Type B pancreatic cell (in vitro differentiated cells): Measurements from ENCODE around the gene LHX3. TPM values are rescaled to one million over a fixed set of nuclear protein-coding genes. Genes with fewer than 3 reads are reported as not detected.

Source experiments
- DNase-seq: peaks from one replicate; pipeline ENCODE4 v3.0.0; 2021; ENCODE audit warnings: mixed read lengths; ENCODE audit not compliant: unreplicated experiment; ENCODE audit errors: extremely low spot score
- H3K27ac Mint-ChIP-seq: 2 replicates; pipeline ENCODE4 v1.8.0; 2021; ENCODE audit warnings: mild to moderate bottlenecking, mixed read lengths
- H3K27me3 Mint-ChIP-seq: 2 replicates; pipeline ENCODE4 v1.8.0; 2021; ENCODE audit warnings: mixed read lengths
- H3K36me3 Mint-ChIP-seq: 2 replicates; pipeline ENCODE4 v1.8.0; 2021; ENCODE audit warnings: mixed read lengths
- H3K4me1 Mint-ChIP-seq: one replicate; pipeline ENCODE4 v1.8.0; 2021; ENCODE audit warnings: mixed read lengths; ENCODE audit not compliant: unreplicated experiment
- H3K4me3 Mint-ChIP-seq: 2 replicates; pipeline ENCODE4 v1.8.0; 2021; ENCODE audit warnings: mild to moderate bottlenecking, mixed read lengths
- H3K9me3 Mint-ChIP-seq: 2 replicates; pipeline ENCODE4 v1.8.0; 2021; ENCODE audit warnings: mixed read lengths
- total RNA-seq: library from RNA; stranded (reverse); gene quantifications from 2 replicates; pipeline ENCODE4 v1.2.1, GENCODE V29; 2021; ENCODE audit warnings: low replicate concordance
- TF ChIP-seq, protein P1 (sequence below): fragments of 200-600 bp; sonication (generic); conservative IDR thresholded peaks from 2 replicates; pipeline ENCODE4 v1.5.0; 2021; ENCODE audit warnings: antibody characterized with exemption, mild to moderate bottlenecking

LHX3 gene
- total RNA-seq, 1 donor from 2014 or later = 0.10 TPM

DNA sequence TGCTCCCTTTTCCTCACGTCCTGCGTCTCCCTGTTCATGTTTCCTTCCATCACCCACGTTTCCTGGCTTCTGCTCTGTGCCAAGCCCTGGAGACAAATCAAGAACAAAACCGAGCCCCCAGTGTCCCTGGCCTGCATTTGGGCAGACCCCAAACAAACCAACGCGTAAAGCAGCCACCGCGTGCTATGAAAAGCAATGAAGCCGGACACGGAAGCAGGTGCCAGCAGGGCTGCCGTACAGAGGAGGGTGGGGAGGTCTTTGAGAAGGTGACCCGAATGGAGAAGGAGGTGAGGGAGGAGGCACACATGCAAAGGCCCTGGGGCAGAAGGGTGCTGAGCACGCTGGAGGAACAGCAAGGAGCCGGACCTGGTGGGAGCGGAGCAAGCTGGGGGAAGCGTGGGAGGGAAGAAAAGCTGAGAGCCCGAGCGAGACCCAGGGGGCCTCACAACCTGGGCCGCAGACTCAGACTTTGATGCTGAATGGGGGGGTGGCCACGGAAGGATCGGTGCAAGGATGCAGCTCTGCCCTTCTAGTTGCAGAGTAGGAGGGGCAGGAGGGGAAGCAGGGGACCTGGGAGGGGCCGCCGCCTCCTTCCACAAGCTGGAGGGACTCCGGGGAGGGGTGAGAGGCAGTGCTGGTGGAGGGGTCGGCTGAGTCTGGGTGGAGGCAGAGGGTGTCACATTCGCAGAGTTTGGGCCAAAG, 42.1 kb upstream of the LHX3 start:
- Mint-ChIP-seq H3K9me3 (no peaks in the 10 kb centered on the region), H3K4me1 (peaks cover 22% of the 10 kb centered on the region), H3K27ac (peak overlapping the region; percentile 50), H3K4me3 (no peak overlapping the region), H3K27me3 (peaks cover 4% of the 10 kb centered on the region), H3K36me3 (no peaks in the 10 kb centered on the region)
- DNase-seq = no peak
- TF ChIP-seq, protein P1, sequence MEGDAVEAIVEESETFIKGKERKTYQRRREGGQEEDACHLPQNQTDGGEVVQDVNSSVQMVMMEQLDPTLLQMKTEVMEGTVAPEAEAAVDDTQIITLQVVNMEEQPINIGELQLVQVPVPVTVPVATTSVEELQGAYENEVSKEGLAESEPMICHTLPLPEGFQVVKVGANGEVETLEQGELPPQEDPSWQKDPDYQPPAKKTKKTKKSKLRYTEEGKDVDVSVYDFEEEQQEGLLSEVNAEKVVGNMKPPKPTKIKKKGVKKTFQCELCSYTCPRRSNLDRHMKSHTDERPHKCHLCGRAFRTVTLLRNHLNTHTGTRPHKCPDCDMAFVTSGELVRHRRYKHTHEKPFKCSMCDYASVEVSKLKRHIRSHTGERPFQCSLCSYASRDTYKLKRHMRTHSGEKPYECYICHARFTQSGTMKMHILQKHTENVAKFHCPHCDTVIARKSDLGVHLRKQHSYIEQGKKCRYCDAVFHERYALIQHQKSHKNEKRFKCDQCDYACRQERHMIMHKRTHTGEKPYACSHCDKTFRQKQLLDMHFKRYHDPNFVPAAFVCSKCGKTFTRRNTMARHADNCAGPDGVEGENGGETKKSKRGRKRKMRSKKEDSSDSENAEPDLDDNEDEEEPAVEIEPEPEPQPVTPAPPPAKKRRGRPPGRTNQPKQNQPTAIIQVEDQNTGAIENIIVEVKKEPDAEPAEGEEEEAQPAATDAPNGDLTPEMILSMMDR = no peak

DNA sequence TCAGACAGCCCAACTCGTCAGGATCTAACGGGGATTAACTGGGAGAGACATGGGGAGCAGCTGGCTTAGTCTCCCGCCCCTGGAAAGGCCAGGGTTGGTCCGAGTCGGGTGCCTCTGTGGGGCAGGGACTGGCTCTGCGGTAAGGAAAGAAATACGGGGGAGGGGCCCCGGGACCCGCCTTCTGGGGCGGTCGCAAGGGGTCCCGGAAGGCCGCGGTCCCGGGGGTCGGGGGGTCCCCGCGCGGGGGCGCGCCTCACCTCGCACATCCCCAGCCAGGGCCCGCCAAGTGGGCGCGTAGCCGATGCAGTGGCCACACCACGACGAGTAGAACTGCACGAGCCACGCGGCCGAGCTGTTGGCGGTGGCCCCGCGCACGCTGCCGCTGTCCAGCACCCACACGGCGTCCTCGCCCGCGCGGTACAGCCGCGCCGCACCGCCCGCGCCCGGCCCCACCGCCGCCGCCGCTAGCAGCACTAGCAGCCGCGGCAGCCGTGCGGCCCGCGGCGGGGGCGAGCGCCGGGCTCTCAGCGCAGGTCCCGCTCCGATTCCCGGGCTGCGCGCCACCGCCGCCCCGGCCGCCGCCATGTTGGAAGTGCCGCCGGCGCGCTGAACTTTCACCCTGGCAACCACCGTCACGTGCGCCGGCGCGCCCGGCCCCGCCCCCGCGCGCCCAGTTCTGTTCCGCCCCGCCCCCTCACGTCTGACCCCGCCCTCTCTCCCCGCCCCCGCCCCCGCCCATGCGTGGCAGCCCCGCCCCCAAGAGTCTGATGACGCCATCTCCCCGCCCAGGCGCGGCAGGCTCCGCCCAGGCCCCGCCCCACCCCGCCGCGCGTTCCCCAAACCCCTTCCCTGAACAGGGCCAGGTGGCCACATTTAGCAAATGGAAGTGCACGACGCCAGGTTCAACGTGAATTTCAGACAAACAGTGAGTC, 40.6 kb upstream of the LHX3 start, which contains the start of gene QSOX2:
TSS of gene QSOX2 (minus strand) at position 594 of the 932 bp plus-strand sequence. CDS start at position 585, 9 bp downstream.
- Mint-ChIP-seq H3K27ac (peak within 1 kb of the TSS; percentile 71), H3K4me3 (peak within 1 kb of the TSS; percentile 94), H3K9me3 (no peaks in the 10 kb centered on the region), H3K36me3 (no peaks in the 10 kb centered on the region), H3K4me1 (peaks cover 25% of the 10 kb centered on the region), H3K27me3 (peaks cover 4% of the 10 kb centered on the region)
- TF ChIP-seq, protein P1 = no peak
- DNase-seq = peak; percentile 91

DNA sequence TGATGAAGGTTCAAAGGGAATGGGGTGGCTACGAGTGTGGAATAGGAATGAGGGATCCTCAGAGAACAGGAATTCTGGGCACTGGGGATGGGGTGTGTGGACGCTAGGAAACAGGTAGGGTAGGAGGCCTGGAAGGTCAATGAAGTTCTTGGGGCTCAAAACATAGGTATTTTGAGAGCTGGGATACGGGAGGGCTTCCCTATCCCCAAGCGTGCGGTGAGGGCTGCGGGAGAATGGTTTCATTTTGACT, 40.0 kb upstream of the LHX3 start:
- no peak for DNase-seq
- Mint-ChIP-seq H3K36me3 (no peaks in the 10 kb centered on the region), H3K27me3 (peaks cover 4% of the 10 kb centered on the region), H3K4me3 (peak overlapping the region; percentile 94), H3K9me3 (no peaks in the 10 kb centered on the region), H3K27ac (peak overlapping the region; percentile 65), H3K4me1 (peaks cover 25% of the 10 kb centered on the region)
- TF ChIP-seq, protein P1 = no peak

DNA sequence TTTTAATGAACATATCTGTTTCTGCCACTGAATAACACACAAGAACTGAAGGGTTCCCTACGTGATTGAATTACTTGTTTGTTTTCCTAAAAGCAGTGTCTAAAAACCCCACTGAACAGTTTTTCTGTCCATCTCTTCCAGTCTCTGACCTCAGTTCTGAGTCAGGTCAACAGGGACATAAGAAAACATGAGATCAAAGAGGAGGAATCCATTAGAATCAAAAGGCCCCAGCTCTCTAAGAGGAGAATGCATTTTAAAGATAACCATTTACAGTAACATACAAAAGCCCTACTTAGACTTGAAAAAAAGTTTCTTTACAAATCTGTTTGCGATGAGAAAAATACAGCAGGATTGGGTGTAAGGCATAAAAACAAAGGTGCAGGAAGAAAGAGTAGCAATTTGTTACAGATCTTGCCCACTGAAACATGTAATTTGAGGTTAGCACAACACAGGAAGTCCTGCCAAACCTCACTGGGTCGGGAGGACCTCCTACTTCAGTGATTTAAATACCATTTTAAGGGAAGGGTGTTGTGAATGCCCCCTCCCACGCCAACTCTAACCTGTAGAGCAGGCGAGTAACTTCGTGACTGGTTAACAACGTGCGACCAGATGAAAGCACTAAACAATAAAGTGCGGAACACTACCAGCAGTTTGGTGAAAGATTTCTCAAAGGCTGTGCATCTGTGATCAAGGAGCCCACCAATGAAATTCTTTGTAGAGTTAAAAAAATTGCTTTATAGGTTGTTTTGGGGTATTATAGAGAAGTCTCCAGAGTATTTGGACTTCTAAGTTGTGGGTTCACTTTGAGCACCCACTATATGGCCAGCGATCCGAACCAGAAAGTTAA, 39.4 kb upstream of the LHX3 start:
- TF ChIP-seq, protein P1 = no peak
- H3K27ac Mint-ChIP-seq = peak overlapping the region; percentile 65
- H3K4me3 Mint-ChIP-seq = peak overlapping the region; percentile 94
- H3K27me3 Mint-ChIP-seq = peaks cover 4% of the 10 kb centered on the region
- DNase-seq = no peak
- H3K36me3 Mint-ChIP-seq = no peaks in the 10 kb centered on the region
- no peaks in the 10 kb centered on the region for H3K9me3 Mint-ChIP-seq
- H3K4me1 Mint-ChIP-seq = peaks cover 25% of the 10 kb centered on the region

DNA sequence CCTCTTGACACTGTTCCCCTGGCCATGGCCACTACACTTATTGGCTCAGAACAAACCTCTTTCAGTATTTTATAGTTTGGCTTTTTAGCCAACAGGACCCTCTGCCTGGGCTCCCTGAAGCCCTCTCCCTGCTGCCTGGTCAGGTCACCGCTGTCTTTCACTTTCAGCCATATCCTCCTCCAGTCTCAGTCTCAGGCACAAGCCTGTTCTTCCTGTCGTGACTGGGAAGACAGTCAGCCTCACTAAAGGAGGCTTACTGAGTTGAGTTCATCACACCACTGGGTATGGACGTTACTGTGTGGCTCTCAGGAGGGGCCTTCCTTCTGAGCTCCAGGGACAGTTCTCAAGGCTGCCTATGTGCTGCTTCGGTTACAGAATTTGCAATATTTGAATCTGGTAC, 38.7 kb upstream of the LHX3 start:
- Mint-ChIP-seq H3K27ac (no peak overlapping the region), H3K4me1 (peaks cover 25% of the 10 kb centered on the region), H3K27me3 (peaks cover 4% of the 10 kb centered on the region), H3K9me3 (no peaks in the 10 kb centered on the region), H3K4me3 (peak overlapping the region; percentile 94), H3K36me3 (no peaks in the 10 kb centered on the region)
- no peak for DNase-seq
- TF ChIP-seq, protein P1 = no peak
